Activated CD4-positive, alpha-beta T cell treated with anti-CD3 and anti-CD28 coated beads, Interleukin-2, amount 50 U/mL, for 24 hours (primary cell): ENCODE measurements around the gene USP24.
"Not testable (repeated sequence)": the region's sequence is repeated elsewhere in the genome, so short reads cannot be mapped to it uniquely, and the experiment has no call there.

Experiments
- DNase-seq, 2 donors: peaks; one replicate each; pipeline ENCODE4 v3.0.0-alpha.2; 2020; ENCODE audit warnings: low read depth in 1 of 2, low spot score in 1 of 2

The USP24 gene

GRCh38 chr1:55127827-55128343, 87.3 kb downstream of the USP24 start:
- peak in 1 of 2 donors; percentile 21 for DNase-seq

- DNase-seq: no peak
Observed at GRCh38 chr1:55124470-55124869, 90.7 kb downstream of the USP24 start.

DNA sequence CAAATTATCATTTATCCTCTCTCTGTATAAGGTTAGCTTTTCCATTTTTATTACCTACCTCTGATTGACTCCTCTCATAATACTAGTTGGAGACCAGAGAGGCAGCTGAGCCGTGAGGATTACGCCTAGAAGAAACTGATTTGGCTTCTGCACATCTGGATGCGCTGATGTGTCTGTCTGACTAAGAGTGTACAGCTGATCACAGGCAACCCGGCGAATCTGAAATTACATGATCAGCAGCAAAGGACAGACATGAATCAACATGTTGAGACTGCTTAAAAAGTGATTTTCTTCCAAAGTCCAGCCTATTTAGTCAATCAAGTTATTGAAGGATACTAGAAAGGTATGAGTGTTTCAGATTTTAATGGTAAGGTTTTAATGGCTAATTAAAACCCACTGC, 94.6 kb downstream of the USP24 start:
- DNase-seq: no peak

- DNase-seq: no peak
Observed at GRCh38 chr1:55118651-55119329, 96.4 kb downstream of the USP24 start.

- no peak for DNase-seq
Observed at GRCh38 chr1:55117941-55118340, 97.2 kb downstream of the USP24 start.

DNA sequence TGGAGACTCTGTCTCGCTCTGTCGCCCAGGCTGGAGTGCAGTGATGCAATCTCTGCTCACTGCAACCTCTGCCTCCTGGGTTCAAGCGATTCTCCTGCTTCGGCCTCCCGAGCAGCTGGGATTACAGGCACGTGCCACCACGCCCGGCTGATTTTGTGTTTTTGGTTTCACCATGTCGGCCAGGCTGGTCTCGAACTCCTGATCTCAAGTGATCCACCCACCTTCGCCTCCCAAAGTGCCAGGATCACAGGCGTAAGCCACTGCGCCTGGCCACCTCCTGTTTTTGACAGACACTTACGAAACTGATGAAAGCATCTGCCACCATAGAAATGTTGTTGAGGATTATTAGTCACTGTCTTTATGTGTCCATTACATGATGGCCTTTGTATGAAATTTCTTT, 106.2 kb downstream of the USP24 start:
- not testable (repeated sequence) for DNase-seq

DNA sequence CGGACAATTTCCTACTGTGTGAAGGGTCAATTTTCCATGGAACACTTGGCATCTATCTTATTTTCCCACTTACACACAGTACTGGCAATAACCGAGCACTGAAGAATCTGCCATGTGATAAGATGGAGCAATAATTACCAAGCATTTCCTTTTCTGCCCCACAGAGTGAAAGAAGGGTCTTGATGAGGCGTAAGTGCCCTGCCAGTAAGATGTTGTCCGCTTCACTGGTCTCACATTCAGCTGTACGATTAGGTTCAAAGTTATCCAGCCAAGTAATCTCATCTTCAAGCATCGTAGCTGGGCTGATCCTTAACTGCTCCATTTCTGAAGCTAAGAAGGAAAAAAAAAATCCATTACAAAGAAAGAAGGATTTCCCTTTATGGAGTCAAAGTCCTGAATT, 108.1 kb downstream of the USP24 start:
- DNase-seq: no peak

GRCh38 chr1:55103891-55104290, 111.3 kb downstream of the USP24 start:
- no peak for DNase-seq

GRCh38 chr1:55095095-55095494, 120.1 kb downstream of the USP24 start:
- no peak for DNase-seq

DNA sequence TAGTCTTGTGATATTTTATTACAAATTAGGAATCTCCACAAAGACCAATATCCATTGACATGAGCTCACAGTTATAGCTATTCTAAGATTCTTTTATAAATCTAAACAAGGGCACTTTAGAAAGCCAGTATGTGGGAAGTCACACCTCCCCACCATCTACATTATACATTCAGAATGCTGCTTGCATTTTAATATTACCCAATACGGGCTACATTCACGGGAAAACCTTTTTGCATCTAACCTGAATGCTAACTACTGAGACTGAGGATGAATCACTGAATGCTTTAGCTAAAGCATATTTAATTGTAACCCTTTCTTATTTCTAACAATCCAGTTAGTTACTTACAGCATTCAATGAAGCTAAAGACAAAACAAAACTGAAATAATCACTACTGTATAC, 122.7 kb downstream of the USP24 start:
- no peak for DNase-seq

DNA sequence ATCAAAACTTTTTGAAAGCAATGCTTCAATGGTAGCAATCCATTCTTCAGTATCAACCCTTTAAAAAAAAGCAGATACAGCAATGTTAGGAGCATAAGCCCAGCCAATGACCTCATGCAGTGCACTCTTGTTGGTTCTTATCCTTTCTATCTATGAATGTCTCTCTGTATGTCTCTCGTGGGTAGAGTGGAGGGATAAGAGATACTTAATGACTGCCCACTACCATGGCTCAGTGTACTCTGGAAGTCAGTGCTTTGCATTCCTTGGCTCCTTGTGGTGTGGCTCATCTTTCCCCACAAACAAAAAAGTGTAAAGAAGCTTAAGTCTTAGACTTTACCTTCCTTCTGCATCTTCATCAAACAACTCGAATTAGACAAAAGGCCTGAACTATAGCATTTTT, 125.5 kb downstream of the USP24 start:
- DNase-seq: no peak

DNA sequence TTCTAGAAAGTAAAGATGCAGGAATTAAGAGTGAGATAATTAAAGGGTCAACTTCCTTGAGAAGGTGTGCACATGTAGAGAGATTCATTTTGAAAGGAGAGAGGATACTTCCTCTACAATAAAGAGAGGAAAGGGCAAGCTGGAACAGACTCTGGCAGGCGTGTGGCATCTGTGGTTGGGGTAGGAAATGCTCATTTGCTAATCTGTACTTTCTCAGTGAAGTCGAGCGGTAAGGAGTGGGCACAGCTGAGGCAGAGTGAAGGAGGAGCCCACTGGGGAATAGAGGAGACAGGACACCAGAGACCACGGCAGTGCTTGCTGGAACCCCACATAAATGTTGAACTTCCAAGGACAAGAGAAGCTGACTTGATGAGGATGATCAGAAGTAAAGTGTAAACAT, 126.8 kb downstream of the USP24 start:
- no peak for DNase-seq

- DNase-seq: no peak
Observed at GRCh38 chr1:55087439-55087838, 127.7 kb downstream of the USP24 start.

DNA sequence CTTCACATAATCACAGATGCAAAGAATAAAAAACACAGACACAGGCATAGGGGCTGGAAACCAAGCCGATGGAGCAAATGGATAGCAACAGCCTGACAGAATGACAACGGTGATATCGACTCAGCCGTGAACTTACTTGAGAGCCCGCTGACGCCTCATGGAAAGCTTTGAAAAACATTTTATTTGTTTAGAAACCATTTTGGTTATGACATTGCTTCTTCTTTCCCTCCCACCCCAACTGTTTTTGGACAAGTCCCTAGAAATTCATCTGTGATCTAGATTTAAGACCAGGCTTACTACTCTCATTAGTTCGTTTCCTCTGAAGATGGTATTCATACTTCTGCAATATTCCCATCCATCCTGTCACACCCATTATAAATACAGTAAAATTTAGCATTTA, 130.9 kb downstream of the USP24 start:
- DNase-seq: no peak

- no peak for DNase-seq
Observed at GRCh38 chr1:55081905-55082296, 133.3 kb downstream of the USP24 start.

DNA sequence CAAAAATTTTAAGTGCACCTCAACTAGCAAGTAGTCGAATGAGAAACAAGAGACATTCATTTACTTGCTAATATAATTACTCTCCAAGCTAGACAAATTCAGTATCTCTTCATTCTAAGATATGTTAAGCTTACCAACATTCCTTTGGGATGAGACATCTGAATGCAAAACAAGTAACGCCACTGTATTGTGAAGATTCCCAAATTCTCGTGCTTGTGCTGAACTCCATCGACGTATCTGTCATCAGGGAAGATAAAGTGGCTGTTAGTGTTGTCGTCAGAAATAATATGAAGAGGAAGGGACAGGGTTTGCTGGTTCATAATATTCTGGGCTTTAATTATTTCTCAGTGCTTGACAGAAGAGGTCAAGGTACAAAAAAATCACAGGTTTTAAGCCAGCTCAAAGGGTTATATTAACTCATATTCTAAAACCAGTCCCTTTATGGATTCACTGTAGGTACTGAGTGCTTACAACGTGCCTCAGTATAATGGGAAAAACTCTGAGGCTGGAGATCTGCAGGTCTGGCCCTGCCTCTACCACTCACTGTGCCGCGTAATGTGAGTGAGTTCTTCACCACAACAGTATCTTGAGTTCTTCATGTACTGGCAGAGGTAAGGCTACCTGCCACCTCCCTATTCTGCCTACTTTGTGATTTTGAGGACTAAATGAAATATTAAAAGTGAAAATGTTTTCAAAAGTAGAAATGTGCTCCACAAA, 133.8 kb downstream of the USP24 start:
- DNase-seq: no peak

DNA sequence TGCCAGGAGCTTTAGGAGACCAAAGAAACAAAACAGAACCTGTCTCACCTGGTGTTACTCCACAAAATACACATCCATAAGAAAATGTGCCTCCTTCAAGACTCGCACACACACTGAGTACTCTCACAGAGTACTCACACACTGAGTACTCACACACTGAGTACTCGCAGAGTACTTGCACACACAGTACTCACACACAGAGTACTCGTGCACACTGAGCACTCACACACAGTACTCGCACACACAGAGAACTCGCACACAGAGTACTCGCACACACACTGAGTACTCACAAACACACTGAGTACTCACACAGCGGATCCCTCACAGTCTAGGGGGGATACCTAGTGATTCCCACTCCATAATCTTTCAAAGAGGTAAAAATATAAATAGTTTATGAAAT, 135.5 kb downstream of the USP24 start:
- no peak for DNase-seq

DNA sequence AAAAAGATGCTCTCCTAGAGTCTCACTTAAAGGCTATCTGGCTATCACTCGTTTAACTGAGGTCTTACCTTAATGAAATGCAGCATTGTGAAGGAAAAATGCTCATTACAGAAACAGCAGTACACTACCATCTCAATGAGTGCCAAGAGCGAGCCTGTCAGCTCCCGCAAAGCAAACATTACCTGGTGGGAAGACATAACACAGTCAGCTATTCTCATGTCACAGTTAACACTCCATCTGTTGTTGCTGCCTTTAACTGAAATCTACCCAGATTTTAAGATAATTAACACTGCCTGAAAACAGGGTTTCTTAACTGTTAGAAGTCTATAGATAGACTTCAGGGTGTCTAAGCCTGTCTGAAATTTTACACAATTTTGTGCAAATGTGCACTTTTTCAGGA, 136.7 kb downstream of the USP24 start:
- no peak for DNase-seq

- no peak for DNase-seq
Observed at GRCh38 chr1:55076356-55076755, 138.8 kb downstream of the USP24 start.

DNA sequence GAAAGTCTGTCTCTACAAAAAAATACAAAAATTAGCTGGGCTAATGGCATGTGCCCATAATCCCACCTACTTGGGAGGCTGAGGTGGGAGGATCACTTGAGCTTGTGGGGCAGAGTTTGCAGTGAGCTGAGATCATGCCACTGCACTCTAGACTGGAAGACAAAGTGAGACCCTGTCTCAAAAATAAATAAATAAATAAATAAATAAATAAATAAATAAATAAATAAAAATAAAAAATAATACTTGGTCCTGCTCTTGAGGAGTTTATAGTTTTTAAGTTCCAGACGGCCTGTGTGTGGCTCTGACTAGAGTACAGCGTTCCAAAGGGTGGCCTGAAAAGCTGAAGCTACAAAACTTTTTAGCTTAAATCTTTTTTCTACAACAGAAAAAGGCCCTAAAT, 140.7 kb downstream of the USP24 start:
- DNase-seq: no peak

DNA sequence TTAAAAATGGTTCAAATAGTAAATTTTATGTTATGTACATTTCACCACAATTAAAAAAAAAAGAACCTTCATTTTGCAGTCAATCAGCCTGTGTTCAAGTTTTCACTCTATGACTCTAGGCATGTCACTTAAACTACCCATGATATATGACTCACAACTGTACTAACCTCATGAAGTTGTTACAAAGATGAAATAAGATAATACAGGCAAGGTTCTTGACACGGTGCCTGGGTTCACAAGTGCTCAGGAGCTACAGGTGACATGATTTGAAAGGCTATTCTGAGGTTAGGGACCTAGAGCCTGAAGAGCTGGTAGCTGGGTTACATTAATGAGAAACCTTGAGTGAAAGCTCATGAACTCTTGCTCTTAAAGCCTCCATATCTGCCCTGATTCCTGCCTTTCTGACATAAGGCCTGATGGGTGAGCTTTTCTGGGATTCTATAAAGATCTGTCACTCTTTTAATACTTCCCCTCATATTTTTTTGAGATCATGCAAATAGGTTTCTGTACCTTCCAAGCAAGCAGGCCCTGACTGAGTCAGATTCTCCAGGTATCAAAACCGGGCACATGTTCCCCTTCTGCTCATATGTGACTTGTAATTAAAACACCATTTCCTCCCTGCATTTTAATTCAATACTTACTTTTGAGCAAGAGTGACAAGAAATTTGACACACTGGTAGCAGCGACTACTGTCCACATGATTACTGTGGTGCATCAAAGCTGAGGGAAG, 141.8 kb downstream of the USP24 start:
- DNase-seq: no peak

DNA sequence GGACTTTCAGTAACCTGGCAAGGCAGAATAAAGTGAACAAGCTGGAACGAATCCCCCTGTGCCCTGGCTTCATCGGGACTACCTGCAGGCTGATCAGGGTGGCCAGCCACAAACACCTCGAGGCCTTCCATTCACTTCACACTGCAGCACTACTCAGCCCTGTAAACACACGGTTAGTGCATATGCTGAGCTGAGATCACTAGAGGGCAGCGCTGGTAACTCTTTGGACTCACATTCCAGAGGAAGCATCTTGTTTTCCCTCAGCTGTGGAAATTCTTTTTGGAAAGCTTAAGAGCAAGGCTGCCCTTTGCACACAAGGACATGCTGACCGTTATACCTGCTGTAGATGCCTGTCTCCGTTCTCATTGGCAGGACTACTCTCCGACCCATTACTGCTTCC, 143.7 kb downstream of the USP24 start:
- no peak for DNase-seq
